ENCODE results near the gene MFSD8. TPM values are rescaled to one million over a fixed set of nuclear protein-coding genes. Genes with fewer than 3 reads are reported as not detected.
"Not testable (repeated sequence)": the region's sequence is repeated elsewhere in the genome, so short reads cannot be mapped to it uniquely, and the experiment has no call there.

MFSD8 gene
- total RNA-seq, 1 experiment from 2014 or later, result 27.9 TPM

- no peak for TF ChIP-seq CTCF (IDR thresholded peaks at IDR 0.05; ENCODE audit: insufficient read depth in 1 of 2, low read depth in 1 of 2, low read length in 1 of 2, severe bottlenecking in 1 of 2, unreplicated experiment in 1 of 2)
- no peaks in the 10 kb centered on the region for H3K9me3 ChIP-seq
- intact Hi-C loops (cut with micrococcal nuclease; ENCODE audit: unreplicated experiment), result loop anchor here (2.0 to 10.0 kb wide), 2 partner anchors 86 to 318 kb away; partner anchors contain the start of gene PGRMC2
- POLR2A ChIA-PET, result no interaction called here
- Mint-ChIP-seq H3K27me3 (ENCODE audit: insufficient read depth, unreplicated experiment) (no peaks in the 10 kb centered on the region), H3K27ac (ENCODE audit: unreplicated experiment) (no peak overlapping the region), H3K36me3 (ENCODE audit: insufficient read depth, unreplicated experiment) (peaks cover 17% of the 10 kb centered on the region), H3K4me1 (ENCODE audit: low read depth, unreplicated experiment) (no peaks in the 10 kb centered on the region), H3K4me3 (ENCODE audit: unreplicated experiment) (peak overlapping the region; percentile 40), H3K9me3 (ENCODE audit: unreplicated experiment) (no peaks in the 10 kb centered on the region)
- no peak for DNase-seq
- no peaks in the 10 kb centered on the region for H3K36me3 ChIP-seq (ENCODE audit: control insufficient read depth, insufficient read depth, low read length)
- no peaks in the 10 kb centered on the region for H3K27me3 ChIP-seq (replicated peaks; ENCODE audit: control insufficient read depth, insufficient read depth, low read length)
- no TSS peak for BruUV-seq (replicated peaks)
- H3K4me1 ChIP-seq, result peaks cover 4% of the 10 kb centered on the region; the same call in 1 of the 2 replicates
- no peak overlapping the region for H3K4me3 ChIP-seq (ENCODE audit: low read depth, low read length)
- CTCF ChIA-PET, result interaction anchor here (0.6 kb wide), 1 partner anchor 565 kb away, joined by 3 read pairs; no protein-coding TSS in a partner anchor
These were observed 2.3 kb upstream of the MFSD8 start for GRCh38 chr4:127967141-127967775.

- Histone ChIP-seq H3K4me3 (ENCODE audit: low read depth, low read length) (peak overlapping the region; percentile 66), H3K4me1 (peaks cover 4% of the 10 kb centered on the region; the same call in 1 of the 2 replicates), H3K27me3 (replicated peaks; ENCODE audit: control insufficient read depth, insufficient read depth, low read length) (no peaks in the 10 kb centered on the region), H3K36me3 (ENCODE audit: control insufficient read depth, insufficient read depth, low read length) (no peaks in the 10 kb centered on the region), H3K9me3 (no peaks in the 10 kb centered on the region)
- Mint-ChIP-seq H3K4me3 (ENCODE audit: unreplicated experiment) (peak overlapping the region; percentile 97), H3K27ac (ENCODE audit: unreplicated experiment) (peak overlapping the region; percentile 97), H3K27me3 (ENCODE audit: insufficient read depth, unreplicated experiment) (no peaks in the 10 kb centered on the region), H3K9me3 (ENCODE audit: unreplicated experiment) (no peaks in the 10 kb centered on the region), H3K36me3 (ENCODE audit: insufficient read depth, unreplicated experiment) (peaks cover 17% of the 10 kb centered on the region), H3K4me1 (ENCODE audit: low read depth, unreplicated experiment) (no peaks in the 10 kb centered on the region)
- POLR2A ChIA-PET, result interaction anchor here (0.5 to 2.2 kb wide), 6 partner anchors 84 to 846 kb away, joined by 3 to 24 read pairs (median 7); partner anchors contain the start of genes HSPA4L, LARP1B and PLK4
- peak; percentile 80 to 87 for DNase-seq
- CTCF ChIA-PET, result interaction anchor here (0.6 to 1.7 kb wide), 8 partner anchors 60 to 1127 kb away, joined by 3 to 11 read pairs (median 3); partner anchors contain the start of genes LARP1B and SCLT1
- BruUV-seq (replicated peaks), result TSS peak; percentile 59
- intact Hi-C loops (cut with micrococcal nuclease; ENCODE audit: unreplicated experiment), result loop anchor here (1.0 to 10.0 kb wide), 6 partner anchors 84 to 319 kb away; partner anchors contain the start of genes HSPA4L, LARP1B and PGRMC2
- TF ChIP-seq CTCF (IDR thresholded peaks at IDR 0.05; ENCODE audit: insufficient read depth in 1 of 2, low read depth in 1 of 2, low read length in 1 of 2, severe bottlenecking in 1 of 2, unreplicated experiment in 1 of 2), result no peak
These were observed 816 bp upstream of the MFSD8 start for GRCh38 chr4:127965803-127966175.

- H3K4me3 ChIP-seq (ENCODE audit: low read depth, low read length), result peak overlapping the region; percentile 66
- H3K9me3 Mint-ChIP-seq (ENCODE audit: unreplicated experiment); H3K4me1 ChIP-seq; H3K27me3 ChIP-seq (replicated peaks; ENCODE audit: control insufficient read depth, insufficient read depth, low read length); H3K4me1 Mint-ChIP-seq (ENCODE audit: low read depth, unreplicated experiment); DNase-seq; H3K27me3 Mint-ChIP-seq (ENCODE audit: insufficient read depth, unreplicated experiment); H3K36me3 ChIP-seq (ENCODE audit: control insufficient read depth, insufficient read depth, low read length); H3K9me3 ChIP-seq: not testable (repeated sequence)
- TSS peak; percentile 37 for BruUV-seq (replicated peaks)
- ChIA-PET POLR2A (interaction anchor here (1.9 to 2.2 kb wide), 2 partner anchors 83 to 96 kb away, joined by 20 to 24 read pairs; partner anchors contain the start of genes LARP1B and PLK4), CTCF (interaction anchor here (1.2 to 1.7 kb wide), 4 partner anchors 59 to 183 kb away, joined by 3 to 11 read pairs (median 3); partner anchors contain the start of gene LARP1B)
- Mint-ChIP-seq H3K27ac (ENCODE audit: unreplicated experiment) (peak overlapping the region; percentile 97), H3K4me3 (ENCODE audit: unreplicated experiment) (peak overlapping the region; percentile 97), H3K36me3 (ENCODE audit: insufficient read depth, unreplicated experiment) (peaks cover 17% of the 10 kb centered on the region)
- intact Hi-C loops (cut with micrococcal nuclease; ENCODE audit: unreplicated experiment), result loop anchor here (1.0 to 10.0 kb wide), 5 partner anchors 83 to 320 kb away; partner anchors contain the start of genes HSPA4L, LARP1B and PGRMC2
These were observed 429 bp downstream of the MFSD8 start for GRCh38 chr4:127964426-127965061.

- intact Hi-C loops (cut with micrococcal nuclease; ENCODE audit: unreplicated experiment), result loop anchor here (2.0 to 10.0 kb wide), 3 partner anchors 97 to 321 kb away; partner anchors contain the start of genes HSPA4L, LARP1B and PGRMC2
- peak; percentile 38 to 40 for DNase-seq
- Mint-ChIP-seq H3K4me3 (ENCODE audit: unreplicated experiment) (peak overlapping the region; percentile 97), H3K36me3 (ENCODE audit: insufficient read depth, unreplicated experiment) (peaks cover 17% of the 10 kb centered on the region), H3K27ac (ENCODE audit: unreplicated experiment) (peak overlapping the region; percentile 72)
- H3K27me3 Mint-ChIP-seq (ENCODE audit: insufficient read depth, unreplicated experiment); BruUV-seq (replicated peaks); H3K36me3 ChIP-seq (ENCODE audit: control insufficient read depth, insufficient read depth, low read length); H3K9me3 Mint-ChIP-seq (ENCODE audit: unreplicated experiment); H3K4me1 ChIP-seq; POLR2A ChIA-PET; H3K4me1 Mint-ChIP-seq (ENCODE audit: low read depth, unreplicated experiment); H3K27me3 ChIP-seq (replicated peaks; ENCODE audit: control insufficient read depth, insufficient read depth, low read length); H3K9me3 ChIP-seq: not testable (repeated sequence)
- peak overlapping the region; percentile 66 for H3K4me3 ChIP-seq (ENCODE audit: low read depth, low read length)
- CTCF ChIA-PET, result interaction anchor here (1.6 kb wide), 1 partner anchor 182 kb away, joined by 3 read pairs; no protein-coding TSS in a partner anchor
These were observed 1.2 kb downstream of the MFSD8 start for GRCh38 chr4:127963633-127964398.
